ENCODE measurements around the gene DIAPH3.
"Not testable (repeated sequence)": the region's sequence is repeated elsewhere in the genome, so short reads cannot be mapped to it uniquely, and the experiment has no call there.

DIAPH3 gene

GRCh38 chr13:60163478-60164233, at the start of gene DIAPH3:
TSS of gene DIAPH3 (minus strand) at chr13:60163928. CDS start at chr13:60163766, 162 bp downstream.
- DNase-seq, result peak; percentile 95

- no peak for DNase-seq
Observed at GRCh38 chr13:60213236-60213744, 49.6 kb upstream of the DIAPH3 start.

DNA sequence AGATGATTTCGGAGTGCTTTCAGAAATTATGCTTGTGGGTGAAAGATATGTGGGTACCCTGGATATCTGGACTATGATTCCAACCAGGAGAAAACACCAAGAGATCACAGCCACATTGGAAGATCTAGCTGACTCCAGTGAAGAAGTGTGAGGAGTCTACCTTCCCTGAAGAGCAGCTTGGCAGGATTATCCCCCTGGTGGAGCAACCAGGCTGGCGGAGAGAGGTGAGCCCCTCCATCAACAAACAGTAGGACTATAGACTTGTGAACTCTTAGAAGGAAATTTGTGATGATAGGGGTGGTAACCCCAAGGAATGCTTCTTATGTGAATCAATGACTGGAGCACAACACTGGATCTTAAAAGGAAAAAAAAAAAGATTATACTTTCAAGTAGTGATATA, 47.8 kb upstream of the DIAPH3 start:
- DNase-seq, result no peak

DNA sequence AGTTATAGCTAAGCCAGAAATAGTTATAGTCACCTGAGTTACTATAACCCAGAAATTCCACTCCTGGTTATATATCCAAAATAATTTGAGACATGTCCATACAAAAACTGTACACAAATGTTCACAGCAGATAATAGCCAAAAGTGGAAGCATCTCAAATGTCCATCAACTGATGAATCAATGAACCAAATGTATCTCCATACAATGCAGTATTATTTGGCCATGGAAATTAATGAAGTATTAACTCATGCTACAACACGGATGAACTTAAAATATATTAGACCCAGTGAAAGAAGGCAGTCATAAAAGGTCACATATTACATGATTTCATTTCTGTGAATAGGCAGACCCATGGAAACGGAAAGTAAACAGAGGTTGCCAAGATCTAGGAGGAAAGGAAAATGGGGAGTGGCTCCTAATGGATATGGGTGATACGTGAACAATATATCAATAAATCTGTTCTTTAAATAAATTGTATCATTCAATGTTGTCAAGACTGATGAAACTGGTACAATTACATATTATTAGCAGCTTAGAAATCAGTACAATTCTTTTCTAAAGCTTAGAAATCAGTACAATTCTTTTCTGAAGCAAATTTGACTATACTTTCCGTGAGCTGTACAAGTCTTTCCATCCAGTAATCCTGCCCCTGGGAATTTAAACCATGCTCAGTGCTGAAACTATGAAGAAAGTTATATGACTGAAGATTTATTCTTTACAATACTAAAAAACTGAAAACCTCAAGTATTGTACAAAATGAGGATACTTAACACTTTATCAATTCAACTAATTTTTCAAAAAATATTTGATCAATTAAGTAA, 47.0 kb upstream of the DIAPH3 start:
- DNase-seq, result no peak

DNA sequence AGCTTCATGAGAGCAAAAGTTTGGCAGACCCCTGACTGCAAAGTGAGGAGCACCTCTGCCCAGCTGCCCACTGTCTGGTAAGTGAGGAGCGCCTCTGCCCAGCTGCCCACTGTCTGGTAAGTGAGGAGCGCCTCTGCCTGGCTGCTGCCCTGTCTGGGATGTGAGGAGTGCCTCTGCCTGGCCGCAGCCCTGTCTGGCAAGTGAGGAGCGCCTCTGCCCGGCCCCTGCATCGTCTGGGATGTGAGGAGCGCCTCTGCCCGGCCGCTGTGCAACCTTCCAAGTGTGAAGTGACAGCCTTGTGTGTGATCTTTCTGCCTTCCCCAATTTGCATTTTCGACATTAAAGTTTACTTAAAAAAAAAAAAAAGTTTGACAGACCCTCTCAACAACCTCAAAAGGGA, 41.8 kb upstream of the DIAPH3 start:
- DNase-seq, result not testable (repeated sequence)

GRCh38 chr13:60201286-60201685, 37.6 kb upstream of the DIAPH3 start:
- no peak for DNase-seq

DNA sequence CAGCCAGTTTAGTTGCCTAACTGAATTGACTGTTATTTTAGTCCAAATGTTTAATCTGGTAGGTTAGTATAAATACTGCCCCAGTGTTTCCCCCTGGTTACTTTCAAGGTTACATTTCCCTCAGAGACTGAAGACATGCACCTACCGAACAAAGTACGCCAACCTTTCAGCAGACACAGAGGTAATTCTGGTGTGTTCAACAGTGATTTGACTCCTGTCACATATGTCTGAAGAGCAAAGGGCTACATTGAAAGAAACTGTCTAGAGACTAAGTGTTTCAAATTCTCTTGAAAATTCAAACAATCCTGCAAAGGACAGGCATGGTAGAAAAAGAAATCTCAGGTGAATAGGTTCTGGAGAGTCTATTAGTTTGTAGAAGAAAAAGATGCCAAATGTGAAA, 32.2 kb upstream of the DIAPH3 start:
- DNase-seq, result not testable (repeated sequence)

DNA sequence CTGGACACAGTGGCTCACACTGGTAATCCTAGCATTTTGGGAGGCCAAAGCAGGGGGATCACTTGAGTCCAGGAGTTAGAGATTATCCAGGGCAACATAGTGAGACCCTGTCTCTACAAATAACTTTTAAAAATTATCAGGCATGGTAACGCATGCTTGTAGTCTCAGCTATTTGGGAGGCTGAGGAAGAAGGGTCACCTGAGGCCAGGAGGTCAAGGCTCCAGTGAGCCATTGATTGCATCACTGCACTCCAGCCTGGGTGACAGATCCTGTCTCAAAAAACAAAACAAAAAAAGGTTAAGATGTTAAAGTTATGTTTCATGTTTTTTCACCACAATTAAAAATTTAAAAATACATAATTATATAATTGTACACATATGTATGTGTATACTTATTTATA, 19.2 kb upstream of the DIAPH3 start:
- DNase-seq, result no peak

GRCh38 chr13:60178327-60178726, 14.6 kb upstream of the DIAPH3 start:
- no peak for DNase-seq

- DNase-seq, result no peak
Observed at GRCh38 chr13:60175571-60175970, 11.8 kb upstream of the DIAPH3 start.

- DNase-seq, result no peak
Observed at GRCh38 chr13:60174113-60174512, 10.4 kb upstream of the DIAPH3 start.

GRCh38 chr13:60172111-60172510, 8.4 kb upstream of the DIAPH3 start:
- no peak for DNase-seq

DNA sequence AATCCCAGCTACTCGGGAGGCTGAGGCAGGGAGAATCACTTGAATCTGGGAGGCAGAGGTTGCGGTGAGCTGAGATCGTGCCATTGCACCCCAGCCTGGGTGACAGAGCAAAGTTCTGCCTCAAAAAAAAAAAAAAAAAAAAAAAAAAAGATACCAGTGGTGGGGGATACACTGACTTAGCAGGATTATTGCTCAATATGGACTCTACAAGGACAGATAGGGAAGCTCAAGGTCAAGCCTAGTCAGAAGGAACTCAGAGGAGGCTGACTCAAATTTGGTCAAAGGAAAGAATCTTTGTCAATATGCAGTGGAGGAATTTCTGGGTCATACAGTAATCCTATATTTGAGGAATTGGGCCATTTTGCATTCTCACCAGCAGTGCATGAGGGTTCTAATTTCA, 6.7 kb upstream of the DIAPH3 start:
- no peak for DNase-seq

GRCh38 chr13:60169239-60170031, 5.7 kb upstream of the DIAPH3 start:
- DNase-seq, result no peak

DNA sequence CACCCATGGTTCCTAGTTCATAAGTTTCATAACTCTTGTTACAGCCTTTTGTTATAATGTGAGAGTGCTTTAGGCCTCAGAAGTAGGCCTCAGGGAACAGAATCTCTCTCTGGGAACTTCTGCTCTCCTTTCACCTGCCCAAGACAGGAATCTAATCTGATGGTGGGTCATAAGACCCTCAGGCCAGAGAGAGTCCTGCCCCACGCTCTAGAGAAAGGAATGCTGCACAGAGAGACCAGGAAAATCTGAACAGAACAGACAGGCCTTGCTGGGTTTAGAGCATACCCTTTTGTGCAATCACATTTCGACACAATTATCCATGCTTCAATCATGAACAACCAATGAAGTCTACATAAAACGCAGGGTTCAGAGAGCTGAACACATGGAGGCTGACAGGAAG, 3.4 kb upstream of the DIAPH3 start:
- no peak for DNase-seq

DNA sequence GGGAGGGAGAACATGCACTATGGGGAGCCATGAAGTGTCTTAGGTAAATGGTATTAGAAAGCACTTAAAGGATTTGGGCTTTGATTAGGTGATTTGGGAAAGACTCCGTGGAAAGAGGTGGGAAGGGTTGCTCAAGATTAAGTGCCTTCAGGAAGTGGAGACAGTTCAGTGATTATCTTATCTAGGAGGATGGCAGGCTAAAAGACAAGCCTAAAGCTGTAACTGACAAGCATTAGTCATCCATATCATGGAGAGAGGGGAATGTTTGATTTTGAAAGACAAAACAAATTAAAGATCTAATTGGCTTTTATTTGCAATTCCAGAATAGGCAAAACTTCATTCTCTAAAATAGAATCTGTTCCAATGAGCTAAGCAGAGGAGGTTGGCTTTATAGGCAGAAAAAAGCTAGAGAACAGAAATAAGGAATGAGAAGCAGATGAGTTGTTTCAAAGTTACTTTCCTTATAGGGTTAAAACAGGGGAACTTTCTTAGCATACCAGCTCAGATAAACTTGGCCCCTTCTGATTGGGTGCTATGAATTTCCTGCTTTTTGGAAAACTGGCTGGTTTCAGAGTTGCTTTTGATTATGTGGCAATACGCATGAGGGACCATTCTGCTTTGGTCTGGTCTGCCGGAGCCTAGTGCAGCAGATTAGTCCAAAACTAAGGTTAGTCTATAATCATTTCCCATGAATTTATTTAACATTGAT, 1.8 kb upstream of the DIAPH3 start:
- DNase-seq, result no peak

DNA sequence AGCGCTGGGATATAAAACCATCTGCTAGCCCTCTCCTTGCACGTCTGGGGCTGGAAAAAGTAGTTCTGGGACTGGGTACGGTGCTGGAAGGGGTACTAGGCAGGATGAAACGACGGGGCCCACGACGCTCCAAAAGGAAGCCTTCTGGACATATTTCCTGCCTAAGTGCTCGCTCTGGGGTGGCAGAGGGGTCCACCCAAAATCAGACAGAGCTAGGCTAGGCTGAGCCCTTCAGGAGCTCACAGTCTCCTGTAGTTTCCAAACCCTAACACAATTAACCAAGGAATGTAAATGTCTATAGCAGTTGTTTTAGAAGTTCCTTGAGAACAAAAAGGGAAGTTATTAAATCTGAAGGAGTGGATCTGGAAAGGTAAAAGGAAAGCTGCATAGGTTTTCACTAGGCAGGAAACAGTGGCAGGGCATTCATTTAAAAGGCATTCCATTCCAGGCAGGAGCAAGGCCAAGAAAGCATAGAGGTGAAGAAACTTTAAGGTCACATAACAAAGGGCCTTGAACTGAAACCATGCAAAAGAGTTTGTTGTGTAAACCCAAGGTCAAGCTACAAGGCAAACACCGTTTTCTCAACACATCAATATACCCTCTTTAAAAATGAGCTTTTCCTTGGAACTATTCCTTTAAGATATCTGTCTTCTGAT, 634 bp upstream of the DIAPH3 start:
- DNase-seq, result no peak

GRCh38 chr13:60162096-60162495, 1.6 kb downstream of the DIAPH3 start:
- DNase-seq, result no peak

DNA sequence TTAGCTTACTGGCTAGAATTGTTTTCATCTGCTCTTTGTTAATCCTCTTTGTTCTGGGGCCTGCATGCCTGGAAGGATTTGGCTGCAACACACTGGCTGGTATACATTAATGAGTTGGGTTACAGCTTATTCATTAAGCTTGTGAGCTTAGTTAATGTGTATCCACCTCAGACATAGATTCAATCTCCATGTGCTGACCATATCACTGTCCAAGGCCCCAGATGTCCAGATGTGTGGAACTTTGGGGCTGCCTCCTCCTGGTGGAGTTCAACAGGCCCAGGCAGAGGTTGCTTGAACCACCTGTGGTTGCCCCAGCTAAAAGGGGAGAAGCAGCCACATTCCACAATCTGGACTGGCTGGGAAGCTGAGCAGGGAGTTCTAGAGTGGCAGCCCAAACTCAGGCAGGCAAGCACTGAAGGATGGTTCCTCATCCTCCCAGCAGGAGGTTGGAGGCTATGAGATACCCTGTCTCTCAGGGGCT, 5.4 kb downstream of the DIAPH3 start:
- DNase-seq, result no peak

DNA sequence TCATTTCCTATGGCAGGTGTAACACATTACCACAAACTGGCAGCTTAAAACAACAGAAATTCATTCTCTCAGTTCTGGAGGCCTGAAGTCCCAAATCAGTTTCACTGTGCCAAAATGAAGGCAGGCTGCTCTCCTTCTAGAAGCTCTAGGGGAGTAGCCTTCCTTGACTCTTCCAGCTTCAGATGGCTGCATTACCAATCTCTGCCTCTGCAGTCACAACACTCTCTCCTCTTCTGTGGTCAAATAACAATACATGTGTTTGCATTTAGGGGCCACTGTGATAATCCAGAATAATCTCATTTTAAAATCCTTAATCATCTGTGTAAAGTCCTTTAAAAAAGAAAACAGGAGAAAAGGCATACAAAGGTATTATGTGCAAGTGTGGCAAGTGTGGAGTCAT, 7.8 kb downstream of the DIAPH3 start:
- DNase-seq, result no peak

GRCh38 chr13:60152904-60153303, 10.8 kb downstream of the DIAPH3 start:
- no peak for DNase-seq

DNA sequence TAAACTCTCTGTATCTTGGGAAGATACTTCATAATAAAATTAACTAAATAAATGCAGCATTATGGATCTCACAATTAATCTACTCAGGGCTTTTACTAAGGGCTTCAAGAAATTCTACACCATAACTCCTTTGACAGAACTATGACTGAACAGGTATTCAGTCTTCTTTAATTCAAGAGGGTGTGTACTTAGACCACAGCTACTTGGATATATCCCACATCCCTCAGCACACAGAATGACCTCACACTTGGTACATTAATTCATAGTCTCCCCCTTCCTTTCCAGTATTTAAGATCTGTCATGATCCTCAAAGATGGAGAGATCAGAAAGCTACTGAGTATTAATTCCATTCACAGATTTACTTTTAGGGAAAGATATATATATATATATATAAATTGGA, 11.6 kb downstream of the DIAPH3 start:
- DNase-seq, result no peak

Data from NCI-H2171 treated with DMSO at 0.1 percent for 48 hours (cell line).